Loucy (cell line): Measurements from ENCODE around the gene TMEM203.

Source experiments
- H2AFZ ChIP-seq: fragments of 200-600 bp; sonication (generic); 2 replicates; pipeline ENCODE4 v1.6.0; 2016; ENCODE audit warnings: antibody characterized with exemption, mild to moderate bottlenecking, low read length, moderate library complexity
- H3F3A ChIP-seq: fragments of 200-600 bp; 2 replicates; pipeline ENCODE4 v1.6.0; 2016; ENCODE audit warnings: antibody characterized with exemption, low read depth, mild to moderate bottlenecking
- H3K27me3 ChIP-seq: fragments of 200-600 bp; sonication (generic); 2 replicates; pipeline ENCODE4 v1.6.1; 2014; ENCODE audit warnings: low read length, mild to moderate bottlenecking; ENCODE audit not compliant: insufficient read depth, poor library complexity, severe bottlenecking
- H3K36me3 ChIP-seq: fragments of 200-600 bp; sonication (generic); 2 replicates; pipeline ENCODE4 v1.6.1; 2016; ENCODE audit warnings: low read length; ENCODE audit not compliant: insufficient read depth
- H3K4me1 ChIP-seq: fragments of 200-600 bp; sonication (generic); 2 replicates; pipeline ENCODE4 v1.5.1; 2014; ENCODE audit warnings: low read length, mild to moderate bottlenecking; ENCODE audit not compliant: insufficient read depth, poor library complexity, severe bottlenecking
- H3K4me2 ChIP-seq: fragments of 200-600 bp; sonication (generic); 2 replicates; pipeline ENCODE4 v1.6.0; 2014; ENCODE audit warnings: antibody characterized with exemption, low read length, low read depth, mild to moderate bottlenecking; ENCODE audit not compliant: poor library complexity, severe bottlenecking
- H3K4me3 ChIP-seq: fragments of 200-600 bp; sonication (generic); 2 replicates; pipeline ENCODE4 v1.5.1; 2014; ENCODE audit warnings: low read length, mild to moderate bottlenecking, mixed read lengths; ENCODE audit not compliant: poor library complexity, severe bottlenecking
- H3K79me2 ChIP-seq: fragments of 200-600 bp; sonication (generic); 2 replicates; pipeline ENCODE4 v1.6.1; 2014; ENCODE audit warnings: low read length; ENCODE audit not compliant: insufficient read depth
- H3K9ac ChIP-seq: fragments of 200-600 bp; sonication (generic); 2 replicates; pipeline ENCODE4 v1.6.0; 2014; ENCODE audit warnings: mild to moderate bottlenecking, low read depth, low read length, moderate library complexity; ENCODE audit not compliant: poor library complexity, severe bottlenecking
- H3K9me2 ChIP-seq: fragments of 200-600 bp; sonication (generic); replicated peaks from 2 replicates; pipeline ENCODE4 v1.6.1; 2016; ENCODE audit warnings: low read depth, low read length, mixed read lengths
- H3K9me3 ChIP-seq: fragments of 200-600 bp; sonication (generic); 2 replicates; pipeline ENCODE4 v1.6.1; 2014; ENCODE audit warnings: mild to moderate bottlenecking, antibody characterized with exemption, low read length, low read depth; ENCODE audit not compliant: insufficient read depth
- H4K20me1 ChIP-seq: fragments of 200-600 bp; sonication (generic); 2 replicates; pipeline ENCODE4 v1.6.0; 2014; ENCODE audit warnings: antibody characterized with exemption, low read length, mild to moderate bottlenecking; ENCODE audit not compliant: insufficient read depth, poor library complexity, severe bottlenecking
- CTCF ChIP-seq: fragments of 200-600 bp; sonication (generic); conservative IDR thresholded peaks from 2 replicates; pipeline ENCODE4 v1.5.1; 2014; ENCODE audit warnings: mild to moderate bottlenecking, antibody characterized with exemption, low read length
- EZH2phosphoT487 ChIP-seq: fragments of 200-600 bp; IDR thresholded peaks from 2 replicates; pipeline ENCODE4 v1.6.1; 2018; ENCODE audit warnings: antibody characterized with exemption, mild to moderate bottlenecking, moderate library complexity, borderline replicate concordance

The TMEM203 gene

GRCh38 chr9:137199411-137200121 lies 5.9 kb downstream of the TMEM203 start:
- Histone ChIP-seq H3K4me2 (peak overlapping the region; percentile 65), H3K9ac (peak overlapping the region; percentile 10), H3K4me1 (peaks cover 32% of the 10 kb centered on the region), H3K79me2 (peaks cover 54% of the 10 kb centered on the region), H3K36me3 (no peaks in the 10 kb centered on the region), H3K4me3 (peak overlapping the region; percentile 67), H3K9me2 (no peaks in the 10 kb centered on the region), H3K27me3 (no peaks in the 10 kb centered on the region), H3K9me3 (no peaks in the 10 kb centered on the region), H2AFZ (no peak overlapping the region), H4K20me1 (peaks cover 20% of the 10 kb centered on the region), H3F3A (no peaks in the 10 kb centered on the region)
- TF ChIP-seq CTCF (no peak), EZH2phosphoT487 (no peak)

DNA sequence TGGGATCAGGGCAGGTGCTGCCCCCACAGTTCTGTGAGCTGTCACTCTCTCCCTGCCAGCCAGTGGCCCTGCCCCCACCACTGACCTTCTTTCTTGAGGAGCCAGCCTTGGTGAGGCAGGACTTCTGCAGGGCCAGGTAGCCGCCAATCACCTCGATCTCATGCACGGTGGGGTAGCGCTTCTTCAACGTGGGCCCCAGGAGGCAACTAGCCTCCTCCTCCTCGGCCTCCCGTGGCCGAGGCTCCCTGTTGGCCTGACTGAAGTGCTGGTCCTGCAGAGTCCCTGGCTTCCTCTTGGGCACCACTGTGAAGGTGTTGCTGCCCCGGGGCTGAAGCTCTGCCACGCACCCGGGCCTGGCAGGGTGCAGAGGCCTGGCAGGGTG lies 6.6 kb downstream of the TMEM203 start:
- H3K9me3 ChIP-seq: no peaks in the 10 kb centered on the region
- H3K4me2 ChIP-seq: peak overlapping the region; percentile 65
- no peak overlapping the region for H2AFZ ChIP-seq
- peaks cover 26% of the 10 kb centered on the region for H3K4me1 ChIP-seq
- H3K4me3 ChIP-seq: peak overlapping the region; percentile 67
- no peaks in the 10 kb centered on the region for H3K9me2 ChIP-seq
- no peaks in the 10 kb centered on the region for H3F3A ChIP-seq
- TF ChIP-seq CTCF: no peak
- no peak for TF ChIP-seq EZH2phosphoT487
- H3K9ac ChIP-seq: peak overlapping the region; percentile 10
- H3K27me3 ChIP-seq: no peaks in the 10 kb centered on the region
- H4K20me1 ChIP-seq: peaks cover 13% of the 10 kb centered on the region
- peaks cover 52% of the 10 kb centered on the region for H3K79me2 ChIP-seq
- no peaks in the 10 kb centered on the region for H3K36me3 ChIP-seq

DNA sequence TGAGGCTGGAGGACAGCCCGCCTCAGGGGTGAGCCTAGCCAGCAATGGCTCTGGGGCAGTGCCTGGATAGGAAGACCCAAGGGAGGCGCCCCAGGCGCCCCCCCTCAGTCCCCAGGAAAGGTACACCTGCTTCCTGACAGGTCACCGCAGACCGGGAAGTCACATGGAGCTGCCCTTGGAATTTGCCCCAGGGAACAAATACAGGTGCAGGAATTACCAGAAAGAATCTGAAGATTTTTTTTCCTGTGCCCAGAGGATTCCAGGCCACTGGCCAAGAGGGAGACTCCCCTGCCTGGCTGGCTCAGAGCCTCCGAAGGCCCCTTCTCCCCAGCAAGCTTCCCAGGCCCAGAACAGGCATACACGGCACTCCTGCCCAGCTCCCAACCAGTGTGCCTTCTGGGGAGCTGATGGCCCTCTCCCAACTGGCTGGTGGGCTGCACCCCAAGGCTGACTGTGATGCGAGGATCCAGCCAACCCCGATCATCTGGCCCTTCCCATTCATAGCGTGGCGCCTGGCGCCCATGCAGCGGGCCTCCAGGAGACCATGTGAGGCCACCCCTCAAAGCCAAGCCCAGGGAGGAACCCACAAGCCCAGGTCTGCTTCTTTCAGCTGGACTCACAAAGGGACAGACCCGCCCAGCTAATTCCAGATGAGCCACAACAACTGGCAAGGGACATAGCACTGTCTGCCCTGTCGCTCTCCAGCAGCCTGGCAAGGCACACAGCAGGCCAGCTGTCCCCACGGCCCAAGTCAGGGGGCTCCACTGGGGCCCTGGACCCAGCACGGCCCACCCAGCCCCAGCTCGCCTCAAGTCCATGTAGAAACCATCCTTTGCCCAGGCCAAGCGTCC lies 7.2 kb downstream of the TMEM203 start:
- H4K20me1 ChIP-seq: peaks cover 12% of the 10 kb centered on the region
- H3K4me3 ChIP-seq: peak overlapping the region; percentile 67
- peak overlapping the region; percentile 10 for H3K9ac ChIP-seq
- no peaks in the 10 kb centered on the region for H3K36me3 ChIP-seq
- H3K4me2 ChIP-seq: peak overlapping the region; percentile 65
- no peaks in the 10 kb centered on the region for H3F3A ChIP-seq
- H2AFZ ChIP-seq: no peak overlapping the region
- H3K9me3 ChIP-seq: no peaks in the 10 kb centered on the region
- peaks cover 25% of the 10 kb centered on the region for H3K4me1 ChIP-seq
- TF ChIP-seq EZH2phosphoT487 (no peak), CTCF (no peak)
- peaks cover 46% of the 10 kb centered on the region for H3K79me2 ChIP-seq
- H3K27me3 ChIP-seq: no peaks in the 10 kb centered on the region
- no peaks in the 10 kb centered on the region for H3K9me2 ChIP-seq
